Activated CD4-positive, alpha-beta memory T cell treated with anti-CD3 and anti-CD28 coated beads for 36 hours (primary cell): ENCODE measurements around the gene GALK1. TPM values are rescaled to one million over a fixed set of nuclear protein-coding genes. Genes with fewer than 3 reads are reported as not detected.

Experiments used
- CTCF ChIA-PET: fragments of 350-600 bp; sonication (Branson Sonifier 250); formaldehyde crosslinking; loops from one replicate; lab custom pipeline; 2021; ENCODE audit warnings: antibody characterized with exemption, inconsistent platforms; lab: Charles Lee
- POLR2A ChIA-PET: fragments of 350-600 bp; sonication (Branson Sonifier 250); formaldehyde crosslinking; loops from one replicate; lab custom pipeline; 2021; ENCODE audit warnings: antibody characterized with exemption; lab: Charles Lee
- DNase-seq: peaks from one replicate; pipeline ENCODE4 v3.0.0-alpha.2; 2020
- H3K27ac Mint-ChIP-seq: one replicate; pipeline ENCODE4 v1.8.0; 2021; ENCODE audit warnings: mixed read lengths
- H3K27me3 Mint-ChIP-seq: one replicate; pipeline ENCODE4 v1.8.0; 2021; ENCODE audit warnings: mixed read lengths
- H3K36me3 Mint-ChIP-seq: one replicate; pipeline ENCODE4 v1.8.0; 2021; ENCODE audit warnings: mixed read lengths
- H3K4me1 Mint-ChIP-seq: one replicate; pipeline ENCODE4 v1.8.0; 2021; ENCODE audit warnings: low read depth, mixed read lengths
- H3K4me3 Mint-ChIP-seq: one replicate; pipeline ENCODE4 v1.8.0; 2021; ENCODE audit warnings: mild to moderate bottlenecking, mixed read lengths
- H3K9me3 Mint-ChIP-seq: one replicate; pipeline ENCODE4 v1.8.0; 2021; ENCODE audit warnings: mixed read lengths
- intact Hi-C: fragments of 100-400 bp; cut with micrococcal nuclease; formaldehyde crosslinking; loops from one replicate; pipeline ENCODE4 v1.15.1; 2023
- total RNA-seq, 2 experiments: library from RNA; stranded (reverse); gene quantifications; one replicate each; pipeline ENCODE4 v1.2.3, GENCODE V29; 2021

The GALK1 gene
- total RNA-seq, 2 experiments from 2014 or later: 69.3 to 69.7 TPM

- H3K4me1 Mint-ChIP-seq: peaks cover 5% of the 10 kb centered on the region
- intact Hi-C loops: no loop called here
- ChIA-PET CTCF (interaction anchor here (0.6 kb wide), 1 partner anchor 132 kb away, joined by 3 read pairs; no protein-coding TSS in a partner anchor), POLR2A (no interaction called here)
- H3K27ac Mint-ChIP-seq: no peak overlapping the region
- H3K9me3 Mint-ChIP-seq: no peaks in the 10 kb centered on the region
- no peak overlapping the region for H3K4me3 Mint-ChIP-seq
- H3K27me3 Mint-ChIP-seq: no peaks in the 10 kb centered on the region
- H3K36me3 Mint-ChIP-seq: no peaks in the 10 kb centered on the region
- DNase-seq: no peak
These were observed 31.5 kb downstream of the GALK1 start for GRCh38 chr17:75733471-75733870.

- peaks cover 2% of the 10 kb centered on the region for H3K4me1 Mint-ChIP-seq
- POLR2A ChIA-PET: no interaction called here
- CTCF ChIA-PET: interaction anchor here (1.6 to 2.1 kb wide), 2 partner anchors 15 to 99 kb away, joined by 3 to 5 read pairs; no protein-coding TSS in a partner anchor
- no peak overlapping the region for H3K27ac Mint-ChIP-seq
- no peaks in the 10 kb centered on the region for H3K27me3 Mint-ChIP-seq
- intact Hi-C loops: no loop called here
- no peaks in the 10 kb centered on the region for H3K9me3 Mint-ChIP-seq
- DNase-seq: no peak
- H3K36me3 Mint-ChIP-seq: no peaks in the 10 kb centered on the region
- no peak overlapping the region for H3K4me3 Mint-ChIP-seq
These were observed 33.1 kb downstream of the GALK1 start for GRCh38 chr17:75731716-75732498.

GRCh38 chr17:75731086-75731715 is 33.8 kb downstream of the GALK1 start:
- intact Hi-C loops: no loop called here
- H3K9me3 Mint-ChIP-seq: no peaks in the 10 kb centered on the region
- POLR2A ChIA-PET: interaction anchor here (0.8 kb wide), 1 partner anchor 33 kb away, joined by 3 read pairs; no protein-coding TSS in a partner anchor
- H3K27ac Mint-ChIP-seq: no peak overlapping the region
- DNase-seq: no peak
- H3K4me1 Mint-ChIP-seq: peaks cover 2% of the 10 kb centered on the region
- no peak overlapping the region for H3K4me3 Mint-ChIP-seq
- H3K27me3 Mint-ChIP-seq: no peaks in the 10 kb centered on the region
- CTCF ChIA-PET: interaction anchor here (1.1 to 2.1 kb wide), 3 partner anchors 16 to 98 kb away, joined by 3 to 5 read pairs (median 4); no protein-coding TSS in a partner anchor
- no peaks in the 10 kb centered on the region for H3K36me3 Mint-ChIP-seq

- H3K9me3 Mint-ChIP-seq: no peaks in the 10 kb centered on the region
- peaks cover 2% of the 10 kb centered on the region for H3K4me1 Mint-ChIP-seq
- no peaks in the 10 kb centered on the region for H3K27me3 Mint-ChIP-seq
- ChIA-PET CTCF (interaction anchor here (1.1 to 1.4 kb wide), 3 partner anchors 18 to 24 kb away, joined by 3 to 5 read pairs (median 4); no protein-coding TSS in a partner anchor), POLR2A (interaction anchor here (0.6 kb wide), 1 partner anchor 103 kb away, joined by 3 read pairs; no protein-coding TSS in a partner anchor)
- intact Hi-C loops: no loop called here
- DNase-seq: no peak
- H3K36me3 Mint-ChIP-seq: no peaks in the 10 kb centered on the region
- H3K4me3 Mint-ChIP-seq: no peak overlapping the region
- no peak overlapping the region for H3K27ac Mint-ChIP-seq
These were observed 34.9 kb downstream of the GALK1 start for GRCh38 chr17:75730065-75730464.

- no peak overlapping the region for H3K4me3 Mint-ChIP-seq
- no peak for DNase-seq
- CTCF ChIA-PET: interaction anchor here (1.1 to 1.4 kb wide), 2 partner anchors 18 to 21 kb away, joined by 3 to 5 read pairs; no protein-coding TSS in a partner anchor
- H3K36me3 Mint-ChIP-seq: no peaks in the 10 kb centered on the region
- H3K27ac Mint-ChIP-seq: no peak overlapping the region
- POLR2A ChIA-PET: no interaction called here
- no peaks in the 10 kb centered on the region for H3K4me1 Mint-ChIP-seq
- no peaks in the 10 kb centered on the region for H3K27me3 Mint-ChIP-seq
- intact Hi-C loops: no loop called here
- no peaks in the 10 kb centered on the region for H3K9me3 Mint-ChIP-seq
These were observed 35.6 kb downstream of the GALK1 start for GRCh38 chr17:75729351-75729750.

GRCh38 chr17:75727391-75727790 is 37.6 kb downstream of the GALK1 start:
- H3K27ac Mint-ChIP-seq: no peak overlapping the region

GRCh38 chr17:75725504-75725903 is 39.5 kb downstream of the GALK1 start:
- ChIA-PET POLR2A (no interaction called here), CTCF (interaction anchor here (0.6 to 3.6 kb wide), 2 partner anchors 23 to 28 kb away, joined by 3 to 24 read pairs; no protein-coding TSS in a partner anchor)
- H3K36me3 Mint-ChIP-seq: no peaks in the 10 kb centered on the region
- peaks cover 3% of the 10 kb centered on the region for H3K4me1 Mint-ChIP-seq
- intact Hi-C loops: no loop called here
- no peak overlapping the region for H3K4me3 Mint-ChIP-seq
- H3K9me3 Mint-ChIP-seq: no peaks in the 10 kb centered on the region
- H3K27ac Mint-ChIP-seq: no peak overlapping the region
- H3K27me3 Mint-ChIP-seq: peaks cover 2% of the 10 kb centered on the region
- no peak for DNase-seq

More at GRCh38 chr17:75727391-75727790, 37.6 kb downstream of the GALK1 start:
- DNase-seq: no peak
- H3K9me3 Mint-ChIP-seq: no peaks in the 10 kb centered on the region
- no peak overlapping the region for H3K4me3 Mint-ChIP-seq
- no peaks in the 10 kb centered on the region for H3K27me3 Mint-ChIP-seq
- H3K4me1 Mint-ChIP-seq: no peaks in the 10 kb centered on the region
- H3K36me3 Mint-ChIP-seq: no peaks in the 10 kb centered on the region
- ChIA-PET POLR2A (no interaction called here), CTCF (interaction anchor here (1.1 to 3.6 kb wide), 3 partner anchors 21 to 53 kb away, joined by 3 to 24 read pairs (median 4); no protein-coding TSS in a partner anchor)
- intact Hi-C loops: no loop called here

- peaks cover 3% of the 10 kb centered on the region for H3K4me1 Mint-ChIP-seq
- ChIA-PET POLR2A (no interaction called here), CTCF (interaction anchor here (0.5 to 3.6 kb wide), 3 partner anchors 24 to 91 kb away, joined by 3 to 24 read pairs (median 5); partner anchors contain the start of gene SMIM5)
- no peaks in the 10 kb centered on the region for H3K9me3 Mint-ChIP-seq
- no peaks in the 10 kb centered on the region for H3K36me3 Mint-ChIP-seq
- intact Hi-C loops: no loop called here
- no peak overlapping the region for H3K4me3 Mint-ChIP-seq
- peaks cover 9% of the 10 kb centered on the region for H3K27me3 Mint-ChIP-seq
- no peak overlapping the region for H3K27ac Mint-ChIP-seq
- no peak for DNase-seq
These were observed 40.7 kb downstream of the GALK1 start for GRCh38 chr17:75724016-75725003.

GRCh38 chr17:75723171-75723930 is 41.6 kb downstream of the GALK1 start:
- H3K4me1 Mint-ChIP-seq: peaks cover 3% of the 10 kb centered on the region
- ChIA-PET POLR2A (no interaction called here), CTCF (interaction anchor here (1.8 kb wide), 1 partner anchor 91 kb away, joined by 5 read pairs; the partner anchor contains the start of gene SMIM5)
- H3K27ac Mint-ChIP-seq: no peak overlapping the region
- no peak overlapping the region for H3K4me3 Mint-ChIP-seq
- intact Hi-C loops: no loop called here
- DNase-seq: no peak
- H3K36me3 Mint-ChIP-seq: no peaks in the 10 kb centered on the region
- peaks cover 9% of the 10 kb centered on the region for H3K27me3 Mint-ChIP-seq
- no peaks in the 10 kb centered on the region for H3K9me3 Mint-ChIP-seq

GRCh38 chr17:75722542-75723095 is 42.4 kb downstream of the GALK1 start:
- intact Hi-C loops: no loop called here
- no peak for DNase-seq
- CTCF ChIA-PET: no interaction called here
- POLR2A ChIA-PET: interaction anchor here (0.6 kb wide), 1 partner anchor 20 kb away, joined by 3 read pairs; no protein-coding TSS in a partner anchor
- H3K4me3 Mint-ChIP-seq: no peak overlapping the region
- H3K36me3 Mint-ChIP-seq: no peaks in the 10 kb centered on the region
- no peaks in the 10 kb centered on the region for H3K9me3 Mint-ChIP-seq
- peaks cover 9% of the 10 kb centered on the region for H3K27me3 Mint-ChIP-seq
- H3K27ac Mint-ChIP-seq: no peak overlapping the region
- peaks cover 3% of the 10 kb centered on the region for H3K4me1 Mint-ChIP-seq
